ENCODE results near the gene TNFRSF1B. TPM values are rescaled to one million over a fixed set of nuclear protein-coding genes. Genes with fewer than 3 reads are reported as not detected.
"Not testable (repeated sequence)": the region's sequence is repeated elsewhere in the genome, so short reads cannot be mapped to it uniquely, and the experiment has no call there.

TNFRSF1B gene
- total RNA-seq, 3 donors from 2014 or later (not counting 1 experiment from before 2014, with no cell fraction given), result 152 to 173 (median 172) TPM

DNA sequence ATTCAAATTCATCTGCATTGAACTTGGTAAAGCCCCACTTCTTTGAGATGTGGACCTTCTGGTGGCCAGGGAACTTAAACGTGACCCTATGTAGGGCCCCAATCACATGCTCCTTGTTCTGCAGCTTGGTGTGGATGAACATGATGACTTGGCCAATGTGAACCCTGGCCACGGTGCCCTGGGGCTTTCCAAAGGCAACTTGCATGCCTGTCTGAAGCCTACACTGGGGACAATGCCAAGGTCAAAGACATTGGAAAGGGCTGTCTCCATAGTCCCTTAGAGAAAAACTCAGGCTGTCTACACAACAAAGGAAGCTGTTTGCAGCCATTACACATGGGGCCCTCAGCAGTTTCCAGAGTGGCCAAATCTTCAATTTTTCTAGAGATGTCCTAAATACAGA is 54.1 kb downstream of the TNFRSF1B start:
- intact Hi-C loops (cut with micrococcal nuclease), result no loop called here
- H3K4me3 ChIP-seq (ENCODE audit: low read length), result no peak overlapping the region
- H3K36me3 Mint-ChIP-seq, result no peaks in the 10 kb centered on the region
- H3K4me1 ChIP-seq (ENCODE audit: control insufficient read depth, insufficient read depth, low read length), result no peaks in the 10 kb centered on the region
- H3K36me3 ChIP-seq (ENCODE audit: control insufficient read depth, insufficient read depth, low read length), result no peaks in the 10 kb centered on the region
- no peak for ATAC-seq
- H3K9me3 ChIP-seq (ENCODE audit: control insufficient read depth, insufficient read depth, low read length), result no peaks in the 10 kb centered on the region
- H3K4me1 Mint-ChIP-seq, result no peaks in the 10 kb centered on the region
- no peaks in the 10 kb centered on the region for H3K27me3 ChIP-seq (ENCODE audit: control insufficient read depth, insufficient read depth, low read length)
- TF ChIP-seq, protein P1, sequence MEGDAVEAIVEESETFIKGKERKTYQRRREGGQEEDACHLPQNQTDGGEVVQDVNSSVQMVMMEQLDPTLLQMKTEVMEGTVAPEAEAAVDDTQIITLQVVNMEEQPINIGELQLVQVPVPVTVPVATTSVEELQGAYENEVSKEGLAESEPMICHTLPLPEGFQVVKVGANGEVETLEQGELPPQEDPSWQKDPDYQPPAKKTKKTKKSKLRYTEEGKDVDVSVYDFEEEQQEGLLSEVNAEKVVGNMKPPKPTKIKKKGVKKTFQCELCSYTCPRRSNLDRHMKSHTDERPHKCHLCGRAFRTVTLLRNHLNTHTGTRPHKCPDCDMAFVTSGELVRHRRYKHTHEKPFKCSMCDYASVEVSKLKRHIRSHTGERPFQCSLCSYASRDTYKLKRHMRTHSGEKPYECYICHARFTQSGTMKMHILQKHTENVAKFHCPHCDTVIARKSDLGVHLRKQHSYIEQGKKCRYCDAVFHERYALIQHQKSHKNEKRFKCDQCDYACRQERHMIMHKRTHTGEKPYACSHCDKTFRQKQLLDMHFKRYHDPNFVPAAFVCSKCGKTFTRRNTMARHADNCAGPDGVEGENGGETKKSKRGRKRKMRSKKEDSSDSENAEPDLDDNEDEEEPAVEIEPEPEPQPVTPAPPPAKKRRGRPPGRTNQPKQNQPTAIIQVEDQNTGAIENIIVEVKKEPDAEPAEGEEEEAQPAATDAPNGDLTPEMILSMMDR (IDR thresholded peaks at IDR 0.05), result no peak
- 83% methylated on average over 2 of the region's 2 CpGs for WGBS (ENCODE audit: insufficient coverage)
- no peak overlapping the region for H3K27ac Mint-ChIP-seq
- H3K27me3 Mint-ChIP-seq (ENCODE audit: low read depth in 2 of 2), result no peaks in the 10 kb centered on the region
- no peak overlapping the region for H3K27ac ChIP-seq (ENCODE audit: low read length)
- DNase-seq, result no peak
- H3K4me3 Mint-ChIP-seq, result no peak overlapping the region
- H3K9me3 Mint-ChIP-seq, result no peaks in the 10 kb centered on the region

DNA sequence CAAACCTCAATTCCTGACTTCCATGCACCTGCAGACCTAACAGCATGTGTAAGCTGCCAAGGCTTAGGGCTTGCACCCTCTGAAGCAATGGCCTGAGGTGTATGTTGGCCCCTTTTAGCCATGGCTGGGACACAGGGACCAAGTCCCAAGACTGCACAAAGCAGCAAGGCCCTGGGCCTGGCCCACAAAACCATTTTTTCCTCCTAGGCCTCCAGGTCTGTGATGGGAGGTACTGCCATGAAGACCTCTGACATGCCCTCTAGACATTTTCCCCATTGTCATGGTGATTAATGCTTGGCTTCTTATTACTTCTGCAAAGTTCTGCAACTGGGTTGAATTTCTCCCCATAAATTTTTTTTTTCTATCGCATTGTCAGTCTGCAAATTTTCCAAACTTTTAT is 55.9 kb downstream of the TNFRSF1B start:
- intact Hi-C loops (cut with micrococcal nuclease); H3K9me3 ChIP-seq (ENCODE audit: control insufficient read depth, insufficient read depth, low read length); H3K36me3 ChIP-seq (ENCODE audit: control insufficient read depth, insufficient read depth, low read length); H3K4me1 ChIP-seq (ENCODE audit: control insufficient read depth, insufficient read depth, low read length); H3K36me3 Mint-ChIP-seq; H3K9me3 Mint-ChIP-seq; H3K4me3 ChIP-seq (ENCODE audit: low read length); H3K4me3 Mint-ChIP-seq; H3K4me1 Mint-ChIP-seq; ATAC-seq; DNase-seq; H3K27ac Mint-ChIP-seq; H3K27me3 ChIP-seq (ENCODE audit: control insufficient read depth, insufficient read depth, low read length); H3K27ac ChIP-seq (ENCODE audit: low read length); H3K27me3 Mint-ChIP-seq (ENCODE audit: low read depth in 2 of 2): not testable (repeated sequence)
- 100% methylated on average over 1 of the region's 1 CpG for WGBS (ENCODE audit: insufficient coverage)

DNA sequence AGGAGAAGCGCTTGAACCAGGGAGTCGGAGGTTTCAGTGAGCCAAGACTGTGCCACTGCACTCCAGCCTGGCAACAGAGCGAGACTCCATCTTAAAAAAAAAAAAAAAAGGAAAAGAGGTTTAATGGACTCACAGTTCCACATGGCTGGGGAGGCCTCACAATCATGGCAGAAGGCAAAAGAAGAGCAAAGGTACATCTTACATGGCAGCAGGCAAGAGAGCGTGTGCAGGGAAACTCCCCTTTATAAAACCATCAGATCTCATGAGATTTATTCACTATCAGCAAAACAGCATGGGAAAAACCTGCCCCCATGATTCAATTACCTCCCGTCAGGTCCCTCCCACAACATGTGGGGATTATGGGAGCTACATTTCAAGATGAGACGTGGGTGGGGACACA is 57.3 kb downstream of the TNFRSF1B start:
- H3K27ac ChIP-seq (ENCODE audit: low read length); H3K36me3 ChIP-seq (ENCODE audit: control insufficient read depth, insufficient read depth, low read length); H3K9me3 ChIP-seq (ENCODE audit: control insufficient read depth, insufficient read depth, low read length); H3K27me3 Mint-ChIP-seq (ENCODE audit: low read depth in 2 of 2); H3K4me1 Mint-ChIP-seq; H3K36me3 Mint-ChIP-seq; H3K4me3 ChIP-seq (ENCODE audit: low read length); intact Hi-C loops (cut with micrococcal nuclease); H3K4me3 Mint-ChIP-seq; ATAC-seq; DNase-seq; H3K4me1 ChIP-seq (ENCODE audit: control insufficient read depth, insufficient read depth, low read length); H3K9me3 Mint-ChIP-seq; H3K27ac Mint-ChIP-seq; H3K27me3 ChIP-seq (ENCODE audit: control insufficient read depth, insufficient read depth, low read length): not testable (repeated sequence)
- WGBS (ENCODE audit: insufficient coverage), result 77% methylated on average over 6 of the region's 6 CpGs

DNA sequence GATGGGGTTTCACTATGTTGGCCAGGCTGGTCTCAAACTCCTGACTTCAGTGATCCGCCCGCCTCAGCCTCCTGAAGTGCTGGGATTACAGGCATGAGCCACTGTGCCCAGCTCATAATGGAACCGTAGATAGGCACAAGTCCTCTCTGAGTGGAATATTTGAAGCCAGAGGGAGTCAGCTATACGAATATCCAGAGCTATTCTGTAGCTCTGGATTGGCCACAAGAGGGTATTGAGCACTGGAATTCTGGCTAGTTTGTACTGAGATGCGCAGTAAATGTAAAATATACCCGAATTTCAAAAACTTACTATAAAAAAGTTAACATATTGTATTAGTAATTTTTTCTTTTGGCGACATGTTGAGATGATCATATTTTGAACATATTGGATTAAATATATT is 62.2 kb downstream of the TNFRSF1B start:
- no peak overlapping the region for H3K27ac ChIP-seq (ENCODE audit: low read length)
- H3K4me3 ChIP-seq (ENCODE audit: low read length), result no peak overlapping the region
- H3K9me3 Mint-ChIP-seq, result no peaks in the 10 kb centered on the region
- H3K4me1 ChIP-seq (ENCODE audit: control insufficient read depth, insufficient read depth, low read length), result peaks cover 19% of the 10 kb centered on the region
- H3K36me3 ChIP-seq (ENCODE audit: control insufficient read depth, insufficient read depth, low read length), result no peaks in the 10 kb centered on the region
- no peaks in the 10 kb centered on the region for H3K9me3 ChIP-seq (ENCODE audit: control insufficient read depth, insufficient read depth, low read length)
- intact Hi-C loops (cut with micrococcal nuclease), result no loop called here
- no peaks in the 10 kb centered on the region for H3K36me3 Mint-ChIP-seq
- H3K27me3 Mint-ChIP-seq (ENCODE audit: low read depth in 2 of 2), result no peaks in the 10 kb centered on the region
- no peak for DNase-seq
- ATAC-seq, result no peak
- 72% methylated on average over 5 of the region's 7 CpGs for WGBS (ENCODE audit: insufficient coverage)
- H3K4me1 Mint-ChIP-seq, result peaks cover 13% of the 10 kb centered on the region in 2 donors
- TF ChIP-seq, protein P1 (IDR thresholded peaks at IDR 0.05), result no peak
- peak overlapping the region in 1 of 2 donors; percentile 31 for H3K27ac Mint-ChIP-seq
- peak overlapping the region; percentile 78 for H3K4me3 Mint-ChIP-seq
- no peaks in the 10 kb centered on the region for H3K27me3 ChIP-seq (ENCODE audit: control insufficient read depth, insufficient read depth, low read length)
